ENCODE measurements around the gene LONP1. TPM values are rescaled to one million over a fixed set of nuclear protein-coding genes. Genes with fewer than 3 reads are reported as not detected.
A peak's percentile ranks its signal among the peaks of the same experiment; 100 is the strongest.

Gene LONP1
- polyA plus RNA-seq, 1 donor = 54.0 TPM

DNA sequence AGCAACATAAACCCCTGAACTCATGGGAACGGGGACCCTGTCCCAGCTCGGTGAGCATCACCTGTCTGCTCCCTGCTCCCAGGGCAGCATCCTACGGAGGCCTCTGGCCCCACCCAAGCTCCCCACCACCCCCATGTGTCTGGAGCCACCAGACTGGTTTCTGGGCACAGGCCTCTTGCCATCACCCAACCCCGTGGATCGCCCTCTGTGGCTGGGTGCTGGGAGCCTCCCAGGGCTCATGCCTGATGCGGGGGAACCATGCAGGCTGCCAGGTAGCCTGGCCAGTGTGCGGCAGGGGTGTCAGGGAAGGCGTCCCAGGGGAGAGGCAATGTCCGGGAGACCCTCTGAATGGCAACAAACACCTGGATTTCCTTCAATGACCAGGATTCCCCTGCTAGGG lies 42.4 kb downstream of the LONP1 start:
- no CpG with 5 or more reads among the region's 9 CpGs for WGBS (ENCODE audit: insufficient coverage, low lambda C conversion rate)
- Histone ChIP-seq H3K4me3 (ENCODE audit: low read length) (no peak overlapping the region), H3K36me3 (ENCODE audit: control insufficient read depth, insufficient read depth, low read length) (peaks cover 5% of the 10 kb centered on the region), H3K9me3 (ENCODE audit: control insufficient read depth, low read depth, low read length) (no peaks in the 10 kb centered on the region), H3K27me3 (ENCODE audit: control insufficient read depth, insufficient read depth, low read length) (no peaks in the 10 kb centered on the region), H3K4me1 (ENCODE audit: control insufficient read depth, insufficient read depth, low read length) (peaks cover 9% of the 10 kb centered on the region), H3K27ac (ENCODE audit: low read length) (no peak overlapping the region)
- DNase-seq = no peak

GRCh38 chr19:5677136-5677535 lies 42.8 kb downstream of the LONP1 start:
- WGBS (ENCODE audit: insufficient coverage, low lambda C conversion rate) = no CpG with 5 or more reads among the region's 10 CpGs
- Histone ChIP-seq H3K4me3 (ENCODE audit: low read length) (no peak overlapping the region), H3K9me3 (ENCODE audit: control insufficient read depth, low read depth, low read length) (no peaks in the 10 kb centered on the region), H3K27me3 (ENCODE audit: control insufficient read depth, insufficient read depth, low read length) (no peaks in the 10 kb centered on the region), H3K27ac (ENCODE audit: low read length) (no peak overlapping the region), H3K36me3 (ENCODE audit: control insufficient read depth, insufficient read depth, low read length) (peaks cover 5% of the 10 kb centered on the region), H3K4me1 (ENCODE audit: control insufficient read depth, insufficient read depth, low read length) (peaks cover 9% of the 10 kb centered on the region)
- DNase-seq = no peak

GRCh38 chr19:5676772-5677105 lies 43.2 kb downstream of the LONP1 start:
- Histone ChIP-seq H3K9me3 (ENCODE audit: control insufficient read depth, low read depth, low read length) (no peaks in the 10 kb centered on the region), H3K4me1 (ENCODE audit: control insufficient read depth, insufficient read depth, low read length) (peaks cover 9% of the 10 kb centered on the region), H3K27me3 (ENCODE audit: control insufficient read depth, insufficient read depth, low read length) (no peaks in the 10 kb centered on the region), H3K4me3 (ENCODE audit: low read length) (no peak overlapping the region), H3K27ac (ENCODE audit: low read length) (no peak overlapping the region), H3K36me3 (ENCODE audit: control insufficient read depth, insufficient read depth, low read length) (peaks cover 5% of the 10 kb centered on the region)
- DNase-seq = peak in 1 of 2 donors; percentile 2
- no CpG with 5 or more reads among the region's 13 CpGs for WGBS (ENCODE audit: insufficient coverage, low lambda C conversion rate)

GRCh38 chr19:5676105-5676771 lies 43.7 kb downstream of the LONP1 start:
- Histone ChIP-seq H3K9me3 (ENCODE audit: control insufficient read depth, low read depth, low read length) (no peaks in the 10 kb centered on the region), H3K4me3 (ENCODE audit: low read length) (no peak overlapping the region), H3K27ac (ENCODE audit: low read length) (no peak overlapping the region), H3K36me3 (ENCODE audit: control insufficient read depth, insufficient read depth, low read length) (peaks cover 5% of the 10 kb centered on the region), H3K27me3 (ENCODE audit: control insufficient read depth, insufficient read depth, low read length) (no peaks in the 10 kb centered on the region), H3K4me1 (ENCODE audit: control insufficient read depth, insufficient read depth, low read length) (peaks cover 8% of the 10 kb centered on the region)
- no CpG with 5 or more reads among the region's 17 CpGs for WGBS (ENCODE audit: insufficient coverage, low lambda C conversion rate)
- DNase-seq = no peak

DNA sequence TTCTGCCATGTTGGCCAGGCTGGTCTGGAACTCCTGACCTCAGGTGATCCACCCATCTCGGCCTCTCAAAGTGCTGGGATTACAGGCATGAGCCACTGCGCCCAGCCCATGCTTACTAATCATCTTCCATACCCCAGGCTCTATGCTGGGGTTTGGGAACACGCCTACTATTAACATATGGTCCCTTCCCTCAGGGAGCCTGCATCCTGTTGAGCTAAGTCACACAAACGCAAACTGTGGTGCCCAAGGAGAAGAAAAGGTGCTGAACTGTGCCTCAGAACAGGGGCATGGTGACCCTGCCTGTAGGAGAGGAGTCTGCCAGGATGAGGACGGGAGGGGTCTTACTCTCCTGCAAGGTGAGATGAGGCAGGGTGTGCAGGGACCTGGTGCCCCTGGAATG lies 45.2 kb downstream of the LONP1 start:
- no peak for DNase-seq
- WGBS (ENCODE audit: insufficient coverage, low lambda C conversion rate) = no CpG with 5 or more reads among the region's 5 CpGs

GRCh38 chr19:5673752-5674151 lies 46.2 kb downstream of the LONP1 start:
- H3K9me3 ChIP-seq (ENCODE audit: control insufficient read depth, low read depth, low read length) = no peaks in the 10 kb centered on the region
- DNase-seq = no peak
- H3K27ac ChIP-seq (ENCODE audit: low read length) = no peak overlapping the region
- H3K4me1 ChIP-seq (ENCODE audit: control insufficient read depth, insufficient read depth, low read length) = no peaks in the 10 kb centered on the region
- H3K27me3 ChIP-seq (ENCODE audit: control insufficient read depth, insufficient read depth, low read length) = no peaks in the 10 kb centered on the region
- no CpG with 5 or more reads among the region's 1 CpG for WGBS (ENCODE audit: insufficient coverage, low lambda C conversion rate)
- no peak overlapping the region for H3K4me3 ChIP-seq (ENCODE audit: low read length)
- peaks cover 18% of the 10 kb centered on the region for H3K36me3 ChIP-seq (ENCODE audit: control insufficient read depth, insufficient read depth, low read length)

More for the DNA sequence above, 45.2 kb downstream of the LONP1 start:
- no peak overlapping the region for H3K27ac ChIP-seq (ENCODE audit: low read length)
- no peaks in the 10 kb centered on the region for H3K9me3 ChIP-seq (ENCODE audit: control insufficient read depth, low read depth, low read length)
- peaks cover 9% of the 10 kb centered on the region for H3K36me3 ChIP-seq (ENCODE audit: control insufficient read depth, insufficient read depth, low read length)
- no peak overlapping the region for H3K4me3 ChIP-seq (ENCODE audit: low read length)
- H3K27me3 ChIP-seq (ENCODE audit: control insufficient read depth, insufficient read depth, low read length) = no peaks in the 10 kb centered on the region
- peaks cover 6% of the 10 kb centered on the region for H3K4me1 ChIP-seq (ENCODE audit: control insufficient read depth, insufficient read depth, low read length)

- WGBS (ENCODE audit: insufficient coverage, low lambda C conversion rate) = no CpG with 5 or more reads among the region's 13 CpGs
Observed at GRCh38 chr19:5672708-5673459, 47.1 kb downstream of the LONP1 start.

GRCh38 chr19:5671600-5671999 lies 48.3 kb downstream of the LONP1 start:
- no peak overlapping the region for H3K27ac ChIP-seq (ENCODE audit: low read length)
- H3K9me3 ChIP-seq (ENCODE audit: control insufficient read depth, low read depth, low read length) = no peaks in the 10 kb centered on the region
- DNase-seq = no peak
- no CpG with 5 or more reads among the region's 7 CpGs for WGBS (ENCODE audit: insufficient coverage, low lambda C conversion rate)
- H3K4me1 ChIP-seq (ENCODE audit: control insufficient read depth, insufficient read depth, low read length) = no peaks in the 10 kb centered on the region
- H3K27me3 ChIP-seq (ENCODE audit: control insufficient read depth, insufficient read depth, low read length) = no peaks in the 10 kb centered on the region
- peaks cover 29% of the 10 kb centered on the region for H3K36me3 ChIP-seq (ENCODE audit: control insufficient read depth, insufficient read depth, low read length)
- no peak overlapping the region for H3K4me3 ChIP-seq (ENCODE audit: low read length)

More at GRCh38 chr19:5672708-5673459, 47.1 kb downstream of the LONP1 start:
- H3K9me3 ChIP-seq (ENCODE audit: control insufficient read depth, low read depth, low read length) = no peaks in the 10 kb centered on the region
- no peak overlapping the region for H3K4me3 ChIP-seq (ENCODE audit: low read length)
- no peaks in the 10 kb centered on the region for H3K27me3 ChIP-seq (ENCODE audit: control insufficient read depth, insufficient read depth, low read length)
- DNase-seq = no peak
- peaks cover 16% of the 10 kb centered on the region for H3K36me3 ChIP-seq (ENCODE audit: control insufficient read depth, insufficient read depth, low read length)
- H3K4me1 ChIP-seq (ENCODE audit: control insufficient read depth, insufficient read depth, low read length) = no peaks in the 10 kb centered on the region
- H3K27ac ChIP-seq (ENCODE audit: low read length) = no peak overlapping the region

- Histone ChIP-seq H3K27ac (ENCODE audit: low read length) (no peak overlapping the region), H3K4me1 (ENCODE audit: control insufficient read depth, insufficient read depth, low read length) (no peaks in the 10 kb centered on the region), H3K4me3 (ENCODE audit: low read length) (no peak overlapping the region), H3K9me3 (ENCODE audit: control insufficient read depth, low read depth, low read length) (no peaks in the 10 kb centered on the region), H3K36me3 (ENCODE audit: control insufficient read depth, insufficient read depth, low read length) (peaks cover 53% of the 10 kb centered on the region), H3K27me3 (ENCODE audit: control insufficient read depth, insufficient read depth, low read length) (no peaks in the 10 kb centered on the region)
- DNase-seq = no peak
- WGBS (ENCODE audit: insufficient coverage, low lambda C conversion rate) = no CpG with 5 or more reads among the region's 11 CpGs
Observed at GRCh38 chr19:5669212-5669611, 50.7 kb downstream of the LONP1 start.

DNA sequence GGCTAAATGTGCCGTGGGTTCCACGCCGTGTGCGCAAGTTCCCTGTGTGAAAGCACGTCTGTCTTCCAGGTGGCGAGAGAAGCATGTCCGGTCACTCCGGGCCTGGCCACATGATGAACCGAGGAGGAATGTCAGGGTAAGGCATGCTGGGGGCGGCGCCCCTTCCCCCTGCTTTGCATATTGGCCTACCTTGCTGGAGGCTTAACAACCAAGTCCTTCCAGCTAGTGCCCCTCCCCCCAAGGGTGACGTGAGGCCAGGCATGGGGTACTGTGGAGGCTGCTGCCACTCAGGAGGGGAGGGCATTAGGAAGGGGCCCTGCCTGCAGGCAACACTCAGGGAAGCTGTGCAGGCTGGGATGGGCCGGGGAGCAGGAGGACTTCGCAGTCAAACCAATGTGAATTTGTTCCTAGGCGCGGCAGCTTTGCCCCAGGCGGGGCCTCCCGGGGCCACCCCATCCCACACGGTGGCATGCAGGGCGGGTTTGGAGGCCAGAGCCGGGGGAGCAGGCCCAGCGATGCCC lies 52.1 kb downstream of the LONP1 start:
- H3K9me3 ChIP-seq (ENCODE audit: control insufficient read depth, low read depth, low read length) = no peaks in the 10 kb centered on the region
- whole genome bisulfite sequencing (ENCODE audit: insufficient coverage, low lambda C conversion rate) = no CpG with 5 or more reads among the region's 22 CpGs
- DNase-seq = no peak
- H3K4me3 ChIP-seq (ENCODE audit: low read length) = no peak overlapping the region
- H3K27me3 ChIP-seq (ENCODE audit: control insufficient read depth, insufficient read depth, low read length) = no peaks in the 10 kb centered on the region
- H3K27ac ChIP-seq (ENCODE audit: low read length) = no peak overlapping the region
- H3K4me1 ChIP-seq (ENCODE audit: control insufficient read depth, insufficient read depth, low read length) = no peaks in the 10 kb centered on the region
- peaks cover 67% of the 10 kb centered on the region for H3K36me3 ChIP-seq (ENCODE audit: control insufficient read depth, insufficient read depth, low read length)
